H9 (cell line): ENCODE results near the gene BCORL1. TPM values are rescaled to one million over a fixed set of nuclear protein-coding genes. Genes with fewer than 3 reads are reported as not detected.

Experiments
- DNase-seq: peaks from one replicate; pipeline ENCODE4 v3.0.0-alpha.2; 2017
- H2AFZ ChIP-seq: one replicate; pipeline ENCODE4 v1.6.1; 2013; ENCODE audit warnings: mild to moderate bottlenecking, low read length, control low read depth, moderate library complexity
- H2AK5ac ChIP-seq: 2 replicates; pipeline ENCODE4 v1.6.1; 2013; ENCODE audit warnings: low read length, control low read depth, mixed read lengths; ENCODE audit not compliant: insufficient read length
- H2BK120ac ChIP-seq: one replicate; pipeline ENCODE4 v1.6.1; 2013; ENCODE audit warnings: low read depth, mild to moderate bottlenecking, low read length, control low read depth, inconsistent platforms; ENCODE audit not compliant: poor library complexity, severe bottlenecking
- H2BK12ac ChIP-seq: 2 replicates; pipeline ENCODE4 v1.6.1; 2013; ENCODE audit warnings: low read length, control low read depth, mixed read lengths, low read depth; ENCODE audit not compliant: insufficient read length
- H2BK15ac ChIP-seq: 2 replicates; pipeline ENCODE4 v1.6.1; 2013; ENCODE audit warnings: low read depth, low read length, control low read depth
- H2BK20ac ChIP-seq: one replicate; pipeline ENCODE4 v1.6.1; 2013; ENCODE audit warnings: low read depth, mild to moderate bottlenecking, low read length, control low read depth, inconsistent platforms; ENCODE audit not compliant: poor library complexity, severe bottlenecking
- H2BK5ac ChIP-seq: 2 replicates; pipeline ENCODE4 v1.6.1; 2013; ENCODE audit warnings: low read length, control low read depth, mixed read lengths; ENCODE audit not compliant: insufficient read length
- H3K14ac ChIP-seq: 2 replicates; pipeline ENCODE4 v1.6.1; 2013; ENCODE audit warnings: low read length, control low read depth; ENCODE audit not compliant: insufficient read depth
- H3K18ac ChIP-seq: 2 replicates; pipeline ENCODE4 v1.6.1; 2013; ENCODE audit warnings: low read depth, mild to moderate bottlenecking, mixed read lengths, low read length, control low read depth; ENCODE audit not compliant: insufficient read length
- H3K23ac ChIP-seq: 2 replicates; pipeline ENCODE4 v1.6.1; 2013; ENCODE audit warnings: low read length, control low read depth, mixed read lengths, low read depth; ENCODE audit not compliant: insufficient read length
- H3K23me2 ChIP-seq: 2 replicates; pipeline ENCODE4 v1.6.1; 2013; ENCODE audit warnings: low read depth, mild to moderate bottlenecking, mixed read lengths, low read length, control low read depth; ENCODE audit not compliant: insufficient read length, poor library complexity, severe bottlenecking
- H3K27ac ChIP-seq: 2 replicates; pipeline ENCODE4 v1.5.1; 2013; ENCODE audit warnings: low read length, control low read depth, mixed read lengths, low read depth; ENCODE audit not compliant: insufficient read length
- H3K27me3 ChIP-seq: 2 replicates; pipeline ENCODE4 v1.6.1; 2013; ENCODE audit warnings: low read length, control low read depth, inconsistent platforms; ENCODE audit not compliant: insufficient read depth
- H3K4ac ChIP-seq: 2 replicates; pipeline ENCODE4 v1.6.1; 2013; ENCODE audit warnings: low read depth, mild to moderate bottlenecking, control low read depth, inconsistent platforms, low read length, moderate library complexity
- H3K4me1 ChIP-seq: 2 replicates; pipeline ENCODE4 v1.6.1; 2013; ENCODE audit warnings: low read length, control low read depth, inconsistent platforms; ENCODE audit not compliant: insufficient read depth
- H3K4me2 ChIP-seq: 2 replicates; pipeline ENCODE4 v1.6.1; 2013; ENCODE audit warnings: low read length, control low read depth, mixed read lengths; ENCODE audit not compliant: insufficient read length, insufficient read depth
- H3K56ac ChIP-seq: 2 replicates; pipeline ENCODE4 v1.6.1; 2013; ENCODE audit warnings: low read depth, mild to moderate bottlenecking, mixed read lengths, low read length, control low read depth; ENCODE audit not compliant: insufficient read length
- H3K79me1 ChIP-seq: 2 replicates; pipeline ENCODE4 v1.6.1; 2013; ENCODE audit warnings: low read depth, mild to moderate bottlenecking, moderate library complexity, low read length, control low read depth, inconsistent platforms; ENCODE audit not compliant: insufficient read depth, poor library complexity, severe bottlenecking
- H3K79me2 ChIP-seq: 2 replicates; pipeline ENCODE4 v1.6.1; 2013; ENCODE audit warnings: low read length, control low read depth, inconsistent platforms; ENCODE audit not compliant: insufficient read depth
- H3K9ac ChIP-seq: 2 replicates; pipeline ENCODE4 v1.6.1; 2013; ENCODE audit warnings: low read length, control low read depth, mixed read lengths; ENCODE audit not compliant: insufficient read length; ENCODE audit errors: extremely low read depth
- H3K9me3 ChIP-seq: one replicate; pipeline ENCODE4 v1.6.1; 2013; ENCODE audit warnings: low read depth, low read length, inconsistent platforms; ENCODE audit not compliant: control insufficient read depth
- H3T11ph ChIP-seq: one replicate; pipeline ENCODE4 v1.6.1; 2013; ENCODE audit warnings: mild to moderate bottlenecking, low read length, control low read depth, inconsistent platforms
- H4K20me1 ChIP-seq: one replicate; pipeline ENCODE4 v1.6.1; 2013; ENCODE audit not compliant: control insufficient read depth, insufficient read length, insufficient read depth
- H4K5ac ChIP-seq: 2 replicates; pipeline ENCODE4 v1.6.1; 2013; ENCODE audit warnings: low read depth, mild to moderate bottlenecking, mixed read lengths, low read length, control low read depth; ENCODE audit not compliant: insufficient read length
- H4K8ac ChIP-seq: replicated peaks from 2 replicates; pipeline ENCODE4 v1.6.1; 2013; ENCODE audit warnings: low read length, control low read depth, mixed read lengths, low read depth; ENCODE audit not compliant: insufficient read length
- H4K91ac ChIP-seq: 2 replicates; pipeline ENCODE4 v1.6.1; 2013; ENCODE audit warnings: low read depth, mild to moderate bottlenecking, moderate library complexity, mixed read lengths, low read length, control low read depth; ENCODE audit not compliant: insufficient read length
- H3K27ac Mint-ChIP-seq, 3 experiments: 2 replicates in 2 of 3; 3 replicates in 1 of 3; pipeline ENCODE4 v1.8.0; 2020 to 2021; ENCODE audit warnings: mixed read lengths in 3 of 3, mild to moderate bottlenecking in 1 of 3, moderate library complexity in 1 of 3
- H3K27me3 Mint-ChIP-seq: 2 replicates; pipeline ENCODE4 v1.8.0; 2021; ENCODE audit warnings: low read depth, mild to moderate bottlenecking, moderate library complexity, mixed read lengths
- H3K36me3 Mint-ChIP-seq, 3 experiments: 2 replicates in 2 of 3; 3 replicates in 1 of 3; pipeline ENCODE4 v1.8.0; 2020 to 2021; ENCODE audit warnings: low read depth in 3 of 3, mixed read lengths in 3 of 3; ENCODE audit not compliant: insufficient read depth in 1 of 3
- H3K4me1 Mint-ChIP-seq, 2 experiments: 2 replicates each; pipeline ENCODE4 v1.8.0; 2020; ENCODE audit warnings: mixed read lengths in 2 of 2
- H3K4me3 Mint-ChIP-seq, 2 experiments: 2 replicates in 1 of 2; 3 replicates in 1 of 2; pipeline ENCODE4 v1.8.0; 2020 to 2021; ENCODE audit warnings: mild to moderate bottlenecking in 2 of 2, mixed read lengths in 2 of 2, moderate library complexity in 1 of 2
- H3K9me3 Mint-ChIP-seq, 2 experiments: 2 replicates in 1 of 2; 3 replicates in 1 of 2; pipeline ENCODE4 v1.8.0; 2020; ENCODE audit warnings: mild to moderate bottlenecking in 2 of 2, mixed read lengths in 2 of 2, moderate library complexity in 1 of 2
- whole genome bisulfite sequencing: extraction: QIAGEN DNeasy Blood & Tissue Kit; methylation state at CpG from one replicate; pipeline ENCODE4 v1.1.7; 2013; ENCODE audit warnings: missing lambda C conversion rate, low lambda C conversion rate, mixed read lengths; ENCODE audit not compliant: insufficient read length; ENCODE audit errors: extremely low coverage; 5-methylcytosine and 5-hydroxymethylcytosine counted together
- total RNA-seq: library from RNA; stranded (reverse); gene quantifications from 2 replicates; pipeline ENCODE4 v1.2.1, GENCODE V29; 2021
- TF ChIP-seq, protein P1 (sequence below): fragments of 200-600 bp; sonication (generic); conservative IDR thresholded peaks from 3 replicates; pipeline ENCODE4 v1.8.0; 2021; ENCODE audit warnings: antibody characterized with exemption, mild to moderate bottlenecking

BCORL1 gene
- total RNA-seq, 1 experiment from 2014 or later: 6.1 TPM

DNA sequence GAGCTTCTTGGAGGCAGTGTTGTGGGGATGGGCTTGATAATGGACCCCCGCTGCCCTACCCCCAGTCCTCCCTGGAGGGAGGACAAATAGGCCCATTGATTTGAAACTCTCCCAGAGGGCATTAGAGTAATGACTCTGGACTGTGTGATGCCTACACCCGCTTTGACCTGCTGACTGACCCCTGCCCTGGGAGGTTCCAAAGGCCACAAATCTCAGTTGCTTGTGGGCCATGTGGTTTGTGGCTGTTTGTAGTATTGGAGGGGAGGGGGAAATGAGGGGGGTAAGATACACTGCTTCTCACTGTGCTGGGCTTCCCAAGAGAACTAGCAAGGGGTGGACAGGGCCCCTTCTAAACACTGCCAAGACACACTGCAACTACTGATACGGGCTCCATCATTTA lies 27.6 kb upstream of the BCORL1 start:
- Histone ChIP-seq H2BK15ac (no peak overlapping the region), H3K4ac (no peak overlapping the region), H3K4me2 (no peak overlapping the region), H3K56ac (no peak overlapping the region), H2AK5ac (no peak overlapping the region), H4K91ac (no peak overlapping the region), H2BK5ac (no peak overlapping the region), H3K27ac (no peak overlapping the region), H3K23me2 (peaks cover 15% of the 10 kb centered on the region), H4K20me1 (no peaks in the 10 kb centered on the region), H3K27me3 (peaks cover 59% of the 10 kb centered on the region; the same call in 1 of the 2 replicates), H2AFZ (no peak overlapping the region), H3K79me1 (no peaks in the 10 kb centered on the region), H3K4me1 (no peaks in the 10 kb centered on the region), H3K9ac (no peak overlapping the region), H4K5ac (no peak overlapping the region), H2BK20ac (no peak overlapping the region), H4K8ac (no peak overlapping the region), H3K23ac (no peak overlapping the region), H3T11ph (no peak overlapping the region), H3K18ac (no peak overlapping the region), H3K79me2 (no peaks in the 10 kb centered on the region), H3K14ac (no peak overlapping the region), H3K9me3 (peaks cover 19% of the 10 kb centered on the region), H2BK12ac (no peak overlapping the region), H2BK120ac (no peak overlapping the region)
- Mint-ChIP-seq H3K9me3 (peaks cover 0 to 75% of the 10 kb centered on the region in 2 experiments; a peak in 3 of 5 replicates), H3K4me3 (peak overlapping the region in 1 of 2 experiments; percentile 23; a peak in 2 of 5 replicates), H3K27me3 (peaks cover 91% of the 10 kb centered on the region), H3K4me1 (peaks cover 18 to 38% of the 10 kb centered on the region in 2 experiments), H3K27ac (no peak overlapping the region), H3K36me3 (peaks cover 0 to 4% (median 0%) of the 10 kb centered on the region in 3 experiments; a peak in 3 of 7 replicates)
- no peak for DNase-seq
- TF ChIP-seq, protein P1, sequence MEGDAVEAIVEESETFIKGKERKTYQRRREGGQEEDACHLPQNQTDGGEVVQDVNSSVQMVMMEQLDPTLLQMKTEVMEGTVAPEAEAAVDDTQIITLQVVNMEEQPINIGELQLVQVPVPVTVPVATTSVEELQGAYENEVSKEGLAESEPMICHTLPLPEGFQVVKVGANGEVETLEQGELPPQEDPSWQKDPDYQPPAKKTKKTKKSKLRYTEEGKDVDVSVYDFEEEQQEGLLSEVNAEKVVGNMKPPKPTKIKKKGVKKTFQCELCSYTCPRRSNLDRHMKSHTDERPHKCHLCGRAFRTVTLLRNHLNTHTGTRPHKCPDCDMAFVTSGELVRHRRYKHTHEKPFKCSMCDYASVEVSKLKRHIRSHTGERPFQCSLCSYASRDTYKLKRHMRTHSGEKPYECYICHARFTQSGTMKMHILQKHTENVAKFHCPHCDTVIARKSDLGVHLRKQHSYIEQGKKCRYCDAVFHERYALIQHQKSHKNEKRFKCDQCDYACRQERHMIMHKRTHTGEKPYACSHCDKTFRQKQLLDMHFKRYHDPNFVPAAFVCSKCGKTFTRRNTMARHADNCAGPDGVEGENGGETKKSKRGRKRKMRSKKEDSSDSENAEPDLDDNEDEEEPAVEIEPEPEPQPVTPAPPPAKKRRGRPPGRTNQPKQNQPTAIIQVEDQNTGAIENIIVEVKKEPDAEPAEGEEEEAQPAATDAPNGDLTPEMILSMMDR: no peak
- WGBS: no CpG with 5 or more reads among the region's 3 CpGs
